ENCODE measurements around the gene VCX2.
A peak's percentile ranks its signal among the peaks of the same experiment; 100 is the strongest.
"Not testable (repeated sequence)": the region's sequence is repeated elsewhere in the genome, so short reads cannot be mapped to it uniquely, and the experiment has no call there.

Gene VCX2

GRCh38 chrX:8171169-8171568 lies at the start of gene VCX2:
TSS of gene VCX2 (minus strand) at chrX:8171267. CDS start at chrX:8170643, 624 bp downstream.
- not testable (repeated sequence) for DNase-seq

GRCh38 chrX:8204943-8205342 lies 33.9 kb upstream of the VCX2 start:
- DNase-seq, result no peak

- DNase-seq, result no peak
Observed at GRCh38 chrX:8204169-8204935, 33.3 kb upstream of the VCX2 start.

- no peak for DNase-seq
Observed at GRCh38 chrX:8201896-8202331, 30.8 kb upstream of the VCX2 start.

- DNase-seq, result no peak
Observed at GRCh38 chrX:8196776-8197175, 25.7 kb upstream of the VCX2 start.

GRCh38 chrX:8194216-8194615 lies 23.1 kb upstream of the VCX2 start:
- DNase-seq, result no peak

GRCh38 chrX:8192276-8192675 lies 21.2 kb upstream of the VCX2 start:
- DNase-seq, result no peak

- DNase-seq, result no peak
Observed at GRCh38 chrX:8191022-8191421, 20.0 kb upstream of the VCX2 start.

- no peak for DNase-seq
Observed at GRCh38 chrX:8190341-8190830, 19.3 kb upstream of the VCX2 start.

GRCh38 chrX:8189096-8189830 lies 18.2 kb upstream of the VCX2 start:
- no peak for DNase-seq

GRCh38 chrX:8183346-8183745 lies 12.3 kb upstream of the VCX2 start:
- no peak for DNase-seq

- DNase-seq, result no peak
Observed at GRCh38 chrX:8179656-8180055, 8.6 kb upstream of the VCX2 start.

GRCh38 chrX:8154011-8154410 lies 17.1 kb downstream of the VCX2 start:
- not testable (repeated sequence) for DNase-seq

GRCh38 chrX:8147226-8147625 lies 23.8 kb downstream of the VCX2 start:
- no peak for DNase-seq

- no peak for DNase-seq
Observed at GRCh38 chrX:8144925-8145324, 26.1 kb downstream of the VCX2 start.

- no peak for DNase-seq
Observed at GRCh38 chrX:8141896-8142295, 29.2 kb downstream of the VCX2 start.

- DNase-seq, result no peak
Observed at GRCh38 chrX:8140986-8141744, 29.9 kb downstream of the VCX2 start.

GRCh38 chrX:8139716-8140115 lies 31.4 kb downstream of the VCX2 start:
- peak; percentile 34 for DNase-seq

- DNase-seq, result no peak
Observed at GRCh38 chrX:8138252-8138651, 32.8 kb downstream of the VCX2 start.

- no peak for DNase-seq
Observed at GRCh38 chrX:8126648-8127047, 44.4 kb downstream of the VCX2 start.

- DNase-seq, result no peak
Observed at GRCh38 chrX:8126092-8126491, 45.0 kb downstream of the VCX2 start.

GRCh38 chrX:8125566-8125965 lies 45.5 kb downstream of the VCX2 start:
- no peak for DNase-seq

GRCh38 chrX:8122538-8122937 lies 48.5 kb downstream of the VCX2 start:
- no peak for DNase-seq
